Chondrocyte (in vitro differentiated cells): Measurements from ENCODE around the gene COQ2. TPM values are rescaled to one million over a fixed set of nuclear protein-coding genes. Genes with fewer than 3 reads are reported as not detected.
"Not testable (repeated sequence)": the region's sequence is repeated elsewhere in the genome, so short reads cannot be mapped to it uniquely, and the experiment has no call there.

Source experiments
- DNase-seq: peaks from one replicate; pipeline ENCODE4 v3.0.0; 2021; ENCODE audit warnings: mixed read lengths, low spot score
- H3K27ac Mint-ChIP-seq: one replicate; pipeline ENCODE4 v1.8.0; 2021; ENCODE audit warnings: mild to moderate bottlenecking, moderate library complexity, mixed read lengths; ENCODE audit not compliant: unreplicated experiment
- H3K27me3 Mint-ChIP-seq: 2 replicates; pipeline ENCODE4 v1.8.0; 2021; ENCODE audit warnings: low read depth, mixed read lengths
- H3K36me3 Mint-ChIP-seq: 2 replicates; pipeline ENCODE4 v1.8.0; 2021; ENCODE audit warnings: low read depth, mixed read lengths
- H3K4me1 Mint-ChIP-seq: 2 replicates; pipeline ENCODE4 v1.8.0; 2021; ENCODE audit warnings: low read depth, mild to moderate bottlenecking, mixed read lengths
- H3K4me3 Mint-ChIP-seq: one replicate; pipeline ENCODE4 v1.8.0; 2021; ENCODE audit warnings: mild to moderate bottlenecking, moderate library complexity, mixed read lengths; ENCODE audit not compliant: unreplicated experiment
- H3K9me3 Mint-ChIP-seq: 2 replicates; pipeline ENCODE4 v1.8.0; 2021; ENCODE audit warnings: low read depth, mixed read lengths
- long read RNA-seq: library from polyadenylated mRNA; stranded (forward); transcript quantifications from one replicate; pipeline ENCODE4 v2.0.0, GENCODE V29; 2021
- total RNA-seq: library from RNA; stranded (reverse); gene quantifications from 3 replicates; pipeline ENCODE4 v1.2.1, GENCODE V29; 2021
- TF ChIP-seq, protein P1 (sequence below): fragments of 200-600 bp; sonication (generic); IDR thresholded peaks from 2 replicates; pipeline ENCODE4 v1.5.0; 2021; ENCODE audit warnings: antibody characterized with exemption, mild to moderate bottlenecking, moderate library complexity

The COQ2 gene
- total RNA-seq = 8.5 to 10.1 TPM (median 9.3 TPM) in 3 replicates
- long read RNA-seq, transcript COQ2-206 (7 exons, 1,641 nt) = major isoform, 14 of 18 reads
- long read RNA-seq, partial matches to known transcripts = 1 of 18 reads
- long read RNA-seq, other reads (novel, unspliced or antisense) = 3 of 18 reads

GRCh38 chr4:83284193-83285054 is at the start of gene COQ2:
Gene COQ2 (minus strand): TSS chr4:83284798. CDS start chr4:83284764, 34 bp downstream.
- H3K9me3 Mint-ChIP-seq = peaks cover 3% of the 10 kb centered on the region
- H3K27me3 Mint-ChIP-seq = no peaks in the 10 kb centered on the region
- peak within 1 kb of the TSS; percentile 95 for H3K4me3 Mint-ChIP-seq
- H3K4me1 Mint-ChIP-seq = peaks cover 23% of the 10 kb centered on the region
- DNase-seq = peak; percentile 97
- H3K27ac Mint-ChIP-seq = peak within 1 kb of the TSS; percentile 99
- no peaks in the 10 kb centered on the region for H3K36me3 Mint-ChIP-seq
- TF ChIP-seq, protein P1, sequence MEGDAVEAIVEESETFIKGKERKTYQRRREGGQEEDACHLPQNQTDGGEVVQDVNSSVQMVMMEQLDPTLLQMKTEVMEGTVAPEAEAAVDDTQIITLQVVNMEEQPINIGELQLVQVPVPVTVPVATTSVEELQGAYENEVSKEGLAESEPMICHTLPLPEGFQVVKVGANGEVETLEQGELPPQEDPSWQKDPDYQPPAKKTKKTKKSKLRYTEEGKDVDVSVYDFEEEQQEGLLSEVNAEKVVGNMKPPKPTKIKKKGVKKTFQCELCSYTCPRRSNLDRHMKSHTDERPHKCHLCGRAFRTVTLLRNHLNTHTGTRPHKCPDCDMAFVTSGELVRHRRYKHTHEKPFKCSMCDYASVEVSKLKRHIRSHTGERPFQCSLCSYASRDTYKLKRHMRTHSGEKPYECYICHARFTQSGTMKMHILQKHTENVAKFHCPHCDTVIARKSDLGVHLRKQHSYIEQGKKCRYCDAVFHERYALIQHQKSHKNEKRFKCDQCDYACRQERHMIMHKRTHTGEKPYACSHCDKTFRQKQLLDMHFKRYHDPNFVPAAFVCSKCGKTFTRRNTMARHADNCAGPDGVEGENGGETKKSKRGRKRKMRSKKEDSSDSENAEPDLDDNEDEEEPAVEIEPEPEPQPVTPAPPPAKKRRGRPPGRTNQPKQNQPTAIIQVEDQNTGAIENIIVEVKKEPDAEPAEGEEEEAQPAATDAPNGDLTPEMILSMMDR = peak; percentile 69

- H3K9me3 Mint-ChIP-seq = no peaks in the 10 kb centered on the region
Measured at GRCh38 chr4:83331956-83332355, 47.4 kb upstream of the COQ2 start.

DNA sequence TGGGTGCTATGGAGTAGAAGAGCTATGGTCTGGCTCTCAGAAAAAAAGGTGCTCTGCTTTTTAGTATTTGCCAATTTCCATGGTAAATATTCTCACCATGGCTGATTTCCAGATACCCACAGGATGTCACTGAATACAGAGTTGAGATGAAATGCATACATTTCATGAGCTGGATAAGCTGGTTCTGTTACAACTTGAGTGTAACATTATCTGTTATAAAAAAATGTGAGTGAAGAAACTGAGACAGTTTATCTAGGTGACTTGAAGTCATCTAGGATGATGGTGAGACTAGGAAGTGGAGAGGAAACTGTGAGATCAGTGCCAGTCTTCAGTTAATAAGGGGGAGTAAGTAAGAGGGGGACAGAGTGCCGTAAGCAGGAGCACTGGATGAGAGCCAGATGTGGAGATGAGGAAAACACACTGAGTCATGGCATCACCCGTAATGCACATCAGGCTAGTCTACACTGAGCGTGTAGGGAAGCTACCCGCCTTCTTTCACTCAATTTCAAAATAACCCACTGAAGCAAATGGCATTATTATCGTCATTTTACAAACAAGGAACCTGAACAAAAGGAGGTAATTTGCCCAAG is 45.0 kb upstream of the COQ2 start:
- peaks cover 6% of the 10 kb centered on the region for H3K4me1 Mint-ChIP-seq
- peaks cover 20% of the 10 kb centered on the region for H3K27me3 Mint-ChIP-seq
- H3K27ac Mint-ChIP-seq = no peak overlapping the region
- no peak overlapping the region for H3K4me3 Mint-ChIP-seq
- DNase-seq = no peak
- no peaks in the 10 kb centered on the region for H3K36me3 Mint-ChIP-seq
- H3K9me3 Mint-ChIP-seq = no peaks in the 10 kb centered on the region
- TF ChIP-seq, protein P1 = no peak

More at GRCh38 chr4:83331956-83332355, 47.4 kb upstream of the COQ2 start:
- TF ChIP-seq, protein P1 = no peak
- H3K27ac Mint-ChIP-seq = no peak overlapping the region
- no peak for DNase-seq
- H3K36me3 Mint-ChIP-seq = no peaks in the 10 kb centered on the region
- no peak overlapping the region for H3K4me3 Mint-ChIP-seq
- H3K4me1 Mint-ChIP-seq = peaks cover 16% of the 10 kb centered on the region
- peaks cover 18% of the 10 kb centered on the region for H3K27me3 Mint-ChIP-seq

- Mint-ChIP-seq H3K27me3 (peaks cover 23% of the 10 kb centered on the region), H3K9me3 (no peaks in the 10 kb centered on the region), H3K4me1 (no peaks in the 10 kb centered on the region), H3K4me3 (no peak overlapping the region), H3K27ac (no peak overlapping the region), H3K36me3 (no peaks in the 10 kb centered on the region)
- DNase-seq = no peak
- TF ChIP-seq, protein P1 = peak; percentile 25
Measured at GRCh38 chr4:83328521-83329187, 44.1 kb upstream of the COQ2 start.

GRCh38 chr4:83326546-83326945 is 41.9 kb upstream of the COQ2 start:
- Mint-ChIP-seq H3K4me3 (no peak overlapping the region), H3K9me3 (no peaks in the 10 kb centered on the region), H3K27me3 (peaks cover 29% of the 10 kb centered on the region), H3K27ac (no peak overlapping the region), H3K4me1 (no peaks in the 10 kb centered on the region), H3K36me3 (no peaks in the 10 kb centered on the region)
- TF ChIP-seq, protein P1 = no peak
- no peak for DNase-seq

DNA sequence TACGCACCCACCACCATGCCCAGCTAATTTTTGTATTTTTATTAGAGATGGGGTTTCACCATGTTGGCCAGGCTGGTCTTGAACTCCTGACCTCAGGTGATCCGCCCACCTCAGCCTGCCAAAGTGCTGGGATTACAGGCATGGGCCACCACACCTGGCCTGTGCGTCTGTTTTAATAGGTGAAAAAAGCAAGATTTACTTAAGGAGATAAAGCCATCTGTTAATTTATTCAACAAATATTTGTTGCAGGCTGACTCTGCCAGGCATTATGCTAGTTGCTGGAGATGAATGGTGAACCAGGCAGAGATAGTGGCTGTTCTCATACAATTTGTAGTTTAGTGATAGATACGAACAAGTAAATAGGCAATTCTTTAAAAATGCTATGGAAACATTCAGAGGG is 40.7 kb upstream of the COQ2 start:
- H3K4me3 Mint-ChIP-seq, H3K27ac Mint-ChIP-seq, DNase-seq, H3K9me3 Mint-ChIP-seq, H3K4me1 Mint-ChIP-seq, H3K36me3 Mint-ChIP-seq: not testable (repeated sequence)
- peaks cover 29% of the 10 kb centered on the region for H3K27me3 Mint-ChIP-seq
